Middle frontal gyrus (tissue), 1 donor: ENCODE measurements around the gene DIO3.
"Not testable (repeated sequence)": the region's sequence is repeated elsewhere in the genome, so short reads cannot be mapped to it uniquely, and the experiment has no call there.

Source experiments
- DNase-seq: peaks from one replicate; pipeline ENCODE4 v3.0.0-alpha.2; 2015; ENCODE audit warnings: low spot score; ENCODE audit errors: extremely low spot score

Gene DIO3

DNA sequence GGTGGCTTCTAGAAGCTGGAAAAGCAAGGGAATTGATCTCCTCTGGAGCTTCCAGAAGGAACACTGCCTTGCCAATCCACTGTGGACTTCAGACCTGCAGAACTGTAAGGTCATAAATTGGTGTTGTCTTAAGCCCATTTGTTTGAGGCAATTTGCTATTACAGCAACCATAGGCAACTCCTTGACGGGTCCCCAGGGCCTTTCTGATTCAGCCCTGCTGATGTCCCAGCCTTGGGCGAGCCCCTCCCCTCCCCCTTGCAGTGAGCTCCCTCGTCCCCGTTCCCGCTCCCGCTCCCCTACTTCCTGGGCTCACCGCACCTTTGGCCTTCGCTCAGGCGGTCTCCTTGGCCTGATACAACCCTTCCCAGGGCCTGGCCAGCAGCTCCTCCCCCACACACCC lies 18.9 kb upstream of the DIO3 start:
- DNase-seq = no peak

DNA sequence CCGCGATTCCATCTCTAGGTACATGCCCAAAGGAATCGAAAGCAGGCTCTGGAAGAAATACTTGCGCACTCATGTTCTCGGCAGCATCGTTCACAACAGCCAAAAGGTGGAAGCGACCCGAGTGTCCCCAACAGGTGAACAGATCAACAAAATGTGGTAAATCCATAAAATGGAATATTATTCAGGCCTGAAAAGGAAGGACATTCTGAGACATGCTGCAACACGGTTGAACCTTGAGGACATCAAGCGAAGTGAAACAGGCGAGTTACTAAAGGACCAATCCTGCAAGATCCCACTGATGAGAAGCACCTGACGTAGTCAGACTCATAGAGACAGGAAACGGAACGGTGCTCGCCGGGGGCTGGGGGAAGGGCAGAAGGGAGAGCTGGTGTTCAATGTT lies 17.5 kb upstream of the DIO3 start:
- no peak for DNase-seq

DNA sequence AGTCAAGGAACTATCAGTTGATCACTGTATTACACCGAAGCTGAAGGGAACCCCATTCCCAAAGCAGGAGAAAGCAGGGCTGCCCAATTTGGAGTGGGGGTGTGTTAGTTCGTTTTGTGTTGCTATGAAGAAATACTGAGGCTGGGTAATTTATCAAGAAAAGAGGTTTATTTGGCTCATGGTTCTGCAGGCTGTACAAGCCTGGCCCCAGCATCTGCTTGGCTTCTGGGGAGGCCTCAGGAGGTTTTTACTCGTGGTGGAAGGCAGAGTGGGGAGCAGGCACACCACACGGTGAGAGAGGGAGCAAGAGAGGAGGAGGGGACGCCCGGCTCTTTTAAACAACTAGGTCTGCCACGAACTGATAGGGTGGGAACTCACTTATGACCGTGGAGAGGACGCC lies 16.7 kb upstream of the DIO3 start:
- DNase-seq = no peak

DNA sequence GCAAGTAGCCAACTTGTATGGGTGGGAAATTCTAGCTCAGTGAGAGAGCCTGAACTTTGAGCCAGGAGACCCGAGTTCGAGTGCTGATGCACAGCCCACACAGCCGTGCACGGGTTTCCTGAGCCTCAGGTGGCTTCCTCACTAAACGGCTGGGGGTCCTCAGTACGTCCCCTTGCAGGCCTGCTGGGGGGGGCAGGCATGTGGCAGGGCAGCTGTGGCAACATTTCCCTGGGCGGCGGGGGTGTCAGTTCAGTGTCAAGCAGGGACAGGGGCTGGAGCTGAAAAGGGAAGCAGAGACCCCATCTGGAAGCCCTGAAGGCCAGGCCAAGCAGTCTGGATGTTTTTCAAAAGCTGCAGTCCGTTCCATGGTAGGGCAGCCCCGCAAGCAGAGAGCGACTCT lies 14.6 kb upstream of the DIO3 start:
- no peak for DNase-seq

DNA sequence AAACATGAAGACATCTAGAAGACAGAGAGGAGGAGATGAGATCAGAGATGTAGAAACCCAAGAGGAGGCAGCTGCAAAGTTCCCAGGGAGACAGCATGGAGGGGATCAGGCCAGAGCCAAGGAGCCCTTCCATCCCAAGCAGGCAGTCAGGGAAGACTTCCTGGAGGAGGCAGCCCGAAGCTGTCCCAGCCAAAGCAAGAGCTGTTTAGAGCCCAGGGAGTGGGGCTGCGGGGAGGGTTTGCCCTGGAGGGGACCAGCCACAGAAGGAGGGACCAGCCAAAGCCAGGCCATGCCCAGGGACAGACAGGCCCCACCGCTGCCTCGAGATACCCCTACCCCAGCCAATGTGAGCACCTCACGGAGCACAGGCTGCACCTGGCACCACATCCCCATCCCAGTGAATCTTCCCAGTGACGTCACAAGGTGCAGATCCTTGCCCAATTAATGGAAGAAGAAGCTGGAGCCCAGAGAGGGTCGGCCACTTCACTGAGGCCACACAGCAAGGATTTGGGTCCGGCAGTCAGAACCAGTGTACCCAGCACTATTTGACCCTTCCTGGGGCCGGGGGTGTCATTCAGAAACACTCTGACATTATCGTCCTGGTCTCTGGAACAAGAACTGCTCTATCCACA lies 14.1 kb upstream of the DIO3 start:
- DNase-seq = no peak

DNA sequence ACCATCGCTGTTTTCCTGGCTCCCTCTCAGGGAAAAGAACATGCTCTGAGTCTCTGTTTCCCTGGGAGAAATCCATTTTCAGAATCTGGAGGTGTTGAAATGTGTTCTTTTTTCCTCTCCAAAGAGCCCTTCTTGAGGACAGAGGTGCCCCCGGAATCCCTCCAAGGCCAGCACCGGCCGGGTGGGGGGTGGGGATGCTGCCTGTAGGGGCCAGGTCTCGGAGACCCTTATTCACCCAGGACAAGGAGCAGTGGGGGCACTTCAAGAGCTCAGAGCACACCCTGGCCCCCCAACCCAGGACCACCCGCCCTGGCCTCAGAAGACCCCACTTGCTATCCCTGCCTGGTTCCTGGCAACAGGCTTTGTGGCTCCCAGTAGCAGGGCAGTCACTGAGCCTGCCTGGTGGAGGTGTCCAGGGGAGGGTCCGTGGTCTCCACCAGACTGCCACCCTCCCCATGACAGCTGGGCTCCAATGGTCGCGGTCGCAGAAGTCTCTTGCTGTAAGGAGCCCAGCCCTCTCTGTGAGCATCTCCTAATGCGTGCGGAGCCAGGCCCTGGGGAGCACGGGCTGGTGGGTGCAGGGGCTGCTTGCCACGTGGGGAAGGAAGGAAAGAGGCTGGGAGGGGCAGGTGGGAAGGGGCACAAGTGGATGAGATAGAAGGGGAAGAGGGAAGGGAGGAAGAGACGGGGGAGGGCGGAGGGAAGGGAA lies 13.2 kb upstream of the DIO3 start:
- DNase-seq = no peak

DNA sequence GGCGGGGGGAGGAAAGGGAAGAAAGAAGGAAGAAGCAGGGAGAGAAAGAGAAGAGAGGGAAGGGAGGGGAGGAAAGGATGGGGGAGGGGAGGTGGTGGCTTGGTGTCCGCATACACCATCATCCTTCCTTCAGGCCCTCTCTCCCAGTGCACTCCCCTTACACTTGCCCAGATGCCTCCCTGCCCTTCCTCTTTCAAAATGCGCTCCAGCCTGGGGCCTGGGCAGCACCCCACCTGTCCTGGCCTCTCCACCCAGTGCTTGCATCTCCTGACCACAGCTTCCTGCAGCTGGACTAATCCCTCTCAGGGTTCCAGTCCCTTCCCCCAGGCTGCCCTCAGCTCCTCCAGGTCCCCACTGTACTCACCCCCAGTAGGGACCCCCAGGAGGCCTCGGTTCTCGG lies 12.6 kb upstream of the DIO3 start:
- no peak for DNase-seq

DNA sequence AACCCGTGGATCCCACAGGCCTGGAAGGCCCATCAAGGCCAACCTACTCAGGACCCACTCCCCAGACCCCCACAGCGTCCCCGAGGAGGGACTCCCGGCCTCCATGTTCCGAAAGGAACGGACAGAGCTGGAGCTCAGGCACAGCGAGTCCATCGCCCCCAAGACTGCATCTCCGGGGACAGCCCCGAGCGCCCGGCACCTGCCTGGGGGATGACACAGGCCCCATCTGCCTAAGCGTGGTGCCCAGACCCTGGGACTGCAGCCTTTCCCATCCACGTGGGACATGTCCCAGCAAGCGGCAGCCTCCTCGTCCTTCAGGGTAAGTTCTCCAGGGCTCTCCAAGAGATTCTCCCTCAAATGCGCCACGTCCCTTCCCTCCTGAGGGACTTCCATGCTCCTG lies 12.1 kb upstream of the DIO3 start:
- DNase-seq = no peak

DNA sequence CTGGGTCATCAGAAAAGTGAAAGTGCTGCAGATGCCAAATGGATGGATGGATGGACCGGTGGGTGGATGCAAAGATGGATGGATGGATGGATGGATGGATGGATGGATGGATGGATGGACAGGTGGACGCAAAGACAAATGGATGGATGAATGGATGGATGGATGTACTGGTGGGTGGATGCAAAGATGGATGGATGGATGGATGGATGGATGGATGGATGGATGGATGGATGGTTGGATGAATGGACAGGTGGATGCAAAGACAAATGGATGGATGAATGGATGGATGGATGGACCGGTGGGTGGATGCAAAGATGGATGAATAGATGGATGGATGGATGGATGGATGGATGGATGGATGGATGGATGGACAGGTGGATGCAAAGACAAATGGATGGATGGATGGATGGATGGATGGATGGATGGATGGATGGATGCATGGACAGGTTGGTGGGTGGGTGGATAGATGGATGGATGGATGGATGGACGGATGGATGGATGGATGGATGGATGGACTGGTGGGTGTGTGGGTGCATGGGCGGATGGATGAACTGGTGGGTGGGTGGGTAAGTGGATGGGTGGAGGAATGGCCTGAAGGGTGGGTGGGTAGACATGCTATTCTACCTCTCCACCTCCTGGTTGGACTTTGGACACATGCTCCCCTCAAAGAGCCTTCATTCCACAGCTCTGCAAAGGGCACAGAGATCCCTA lies 10.9 kb upstream of the DIO3 start:
- DNase-seq = not testable (repeated sequence)

DNA sequence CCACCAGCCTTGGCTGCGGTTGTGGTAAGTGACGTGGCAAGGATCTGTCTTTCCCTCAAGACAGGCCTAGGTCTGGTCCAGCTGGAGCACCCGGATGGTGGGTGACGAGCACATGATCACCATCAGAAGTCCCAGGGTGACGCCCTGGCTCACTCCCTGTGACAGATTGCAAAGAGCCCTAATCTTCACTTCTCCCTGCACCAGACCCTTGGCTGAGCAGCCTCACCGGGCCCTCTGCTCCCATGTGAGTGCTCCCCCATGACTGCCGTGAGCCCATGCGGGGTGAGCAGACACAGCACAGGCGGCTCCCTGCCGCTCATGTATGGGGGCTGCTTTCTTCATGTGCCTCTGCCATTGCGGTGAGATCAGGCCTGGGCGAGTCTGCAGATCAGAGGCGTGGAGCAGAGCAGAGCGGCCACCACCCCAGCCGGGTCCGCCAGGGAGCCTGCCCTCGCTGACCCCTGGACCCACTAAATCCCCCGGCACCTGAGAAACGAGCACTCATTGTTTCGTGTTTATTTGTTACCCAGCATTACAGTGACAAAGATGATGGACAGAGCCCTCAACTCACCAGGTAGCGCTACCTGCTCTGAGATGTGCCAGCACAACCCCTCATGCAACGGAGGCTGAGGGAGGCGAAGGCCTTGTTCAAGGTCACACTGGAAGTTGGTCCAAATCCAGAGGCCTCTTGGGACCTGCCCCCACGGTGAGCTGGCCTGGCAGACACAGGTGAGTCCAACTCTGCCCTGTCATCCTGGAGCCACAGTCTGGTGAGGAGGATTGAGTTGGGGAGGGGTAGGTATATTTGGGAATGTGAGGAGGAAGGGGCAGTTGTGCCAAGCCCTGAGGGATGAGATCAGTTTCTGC lies 9.3 kb upstream of the DIO3 start:
- no peak for DNase-seq

DNA sequence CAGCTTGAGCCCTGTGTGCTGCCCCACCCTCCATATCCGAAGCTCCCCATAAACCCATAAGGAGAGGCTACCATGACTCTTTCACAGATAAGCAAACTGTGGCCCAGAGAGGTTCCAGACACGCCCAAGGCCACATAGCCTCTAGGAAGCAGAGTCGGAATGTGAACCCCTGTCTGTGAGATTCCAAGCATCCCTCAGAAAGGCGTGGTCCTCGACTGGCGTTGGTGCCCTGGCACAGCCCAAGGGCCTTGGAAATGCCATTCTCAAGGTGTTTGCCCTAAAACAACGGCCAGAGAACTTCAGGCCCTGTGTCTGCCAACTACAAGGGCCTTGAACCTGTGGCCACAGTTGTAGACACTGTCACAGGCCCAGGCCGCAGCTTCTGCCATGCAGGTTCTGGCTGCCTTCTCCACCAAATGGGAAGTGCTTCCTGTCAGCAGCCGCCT lies 8.5 kb upstream of the DIO3 start:
- DNase-seq = no peak

DNA sequence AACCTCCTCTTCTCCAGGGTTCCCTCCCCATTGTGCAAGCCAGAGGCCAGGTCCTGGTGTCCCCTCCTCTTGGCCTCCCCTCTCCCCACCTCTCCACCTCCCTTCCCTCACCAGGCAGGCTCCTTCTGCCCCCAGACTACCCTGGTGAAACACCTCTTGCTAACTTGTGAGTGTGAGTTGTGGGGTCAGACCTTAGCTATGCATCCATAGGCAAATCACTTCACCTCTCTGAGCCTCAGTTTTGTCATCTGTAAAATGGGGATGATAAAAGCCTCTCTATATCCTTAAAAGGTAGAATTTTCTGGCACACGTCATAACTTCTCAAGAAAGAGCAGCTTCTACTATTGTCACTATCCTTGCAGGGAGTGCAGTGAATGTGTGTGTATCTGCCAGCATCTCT lies 7.9 kb upstream of the DIO3 start:
- DNase-seq = no peak

DNA sequence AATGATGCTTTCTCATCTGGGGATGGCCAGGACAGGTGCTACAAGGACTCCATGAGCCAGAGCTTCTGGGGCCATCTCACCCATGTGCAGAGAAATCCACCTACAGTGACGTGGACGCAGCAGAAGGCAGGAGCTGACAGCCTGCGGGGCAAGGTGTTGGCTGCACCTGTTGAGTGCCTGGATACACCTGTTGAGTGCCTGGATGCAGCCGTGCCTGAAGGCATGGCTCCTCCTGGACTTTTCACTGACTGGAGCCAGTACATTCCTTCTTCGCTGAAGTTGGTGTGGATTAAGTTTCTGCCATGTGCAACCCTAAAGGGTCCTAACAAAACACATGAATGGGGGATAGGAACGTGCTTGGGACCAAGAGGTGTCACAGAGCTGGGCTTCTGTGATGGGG lies 7.4 kb upstream of the DIO3 start:
- no peak for DNase-seq

DNA sequence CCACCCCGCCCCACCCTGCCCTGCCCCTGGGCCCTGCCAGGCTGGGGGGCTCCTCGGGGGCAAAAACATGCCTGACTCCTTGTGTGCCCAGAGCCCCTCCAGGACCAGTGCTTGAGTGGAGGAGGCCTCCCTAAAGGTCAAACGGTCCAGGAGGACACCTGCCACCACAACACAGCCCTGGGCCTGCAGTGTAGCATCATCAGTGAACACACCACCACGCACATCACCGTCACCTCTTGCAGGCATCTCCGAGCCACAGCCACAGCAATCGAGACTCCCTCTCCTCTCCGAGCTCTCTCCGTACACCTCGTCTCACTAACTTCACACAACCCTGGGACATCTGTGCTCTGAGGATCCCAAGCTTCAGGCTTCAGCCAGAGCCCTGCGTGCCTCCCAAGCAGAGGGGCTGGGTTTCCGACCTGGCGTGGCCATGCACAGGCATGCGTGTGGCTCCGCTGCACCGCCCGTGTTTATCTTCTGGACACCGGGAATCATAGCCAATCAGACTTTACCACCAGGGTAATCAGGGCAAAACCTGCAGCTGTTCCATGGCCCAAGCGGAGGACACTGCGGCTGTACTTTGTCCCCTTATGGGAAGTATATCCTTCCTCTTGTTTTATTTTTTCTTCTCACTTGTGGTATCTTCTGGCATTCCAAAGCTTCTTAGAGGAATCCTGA lies 6.2 kb upstream of the DIO3 start:
- no peak for DNase-seq

DNA sequence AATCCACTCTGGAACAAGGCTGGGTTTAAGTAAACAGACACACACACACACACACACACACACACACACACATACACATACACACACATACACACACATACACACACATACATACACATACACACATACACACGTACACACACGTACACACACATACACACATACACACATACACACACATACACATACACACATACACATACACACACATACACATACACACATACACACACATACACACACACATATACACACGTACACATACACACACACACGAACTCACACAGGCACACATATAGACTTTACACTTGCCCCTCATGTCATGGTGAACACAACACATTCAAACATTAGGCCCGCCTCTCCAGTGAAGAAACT lies 5.6 kb upstream of the DIO3 start:
- DNase-seq = not testable (repeated sequence)

DNA sequence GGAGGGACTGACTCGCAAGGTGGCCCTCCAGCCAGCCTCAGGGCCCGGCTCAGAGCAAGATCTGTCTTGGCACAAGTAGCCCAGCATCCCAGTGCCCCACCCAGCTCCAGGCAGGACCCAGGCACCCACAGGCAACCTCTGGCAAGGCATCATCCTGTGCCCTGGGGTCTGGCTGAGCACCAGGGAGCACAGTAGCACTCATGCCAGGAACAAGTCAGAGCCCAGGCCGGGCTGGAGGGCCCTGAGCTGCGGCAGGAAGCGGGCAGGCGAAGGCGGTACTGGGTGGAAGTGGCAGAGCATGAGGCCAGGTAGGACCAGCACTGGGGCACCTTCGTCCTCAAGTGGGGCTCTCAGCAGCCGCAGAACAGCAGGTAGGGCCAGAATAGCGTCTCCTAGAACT lies 5.2 kb upstream of the DIO3 start:
- DNase-seq = no peak

DNA sequence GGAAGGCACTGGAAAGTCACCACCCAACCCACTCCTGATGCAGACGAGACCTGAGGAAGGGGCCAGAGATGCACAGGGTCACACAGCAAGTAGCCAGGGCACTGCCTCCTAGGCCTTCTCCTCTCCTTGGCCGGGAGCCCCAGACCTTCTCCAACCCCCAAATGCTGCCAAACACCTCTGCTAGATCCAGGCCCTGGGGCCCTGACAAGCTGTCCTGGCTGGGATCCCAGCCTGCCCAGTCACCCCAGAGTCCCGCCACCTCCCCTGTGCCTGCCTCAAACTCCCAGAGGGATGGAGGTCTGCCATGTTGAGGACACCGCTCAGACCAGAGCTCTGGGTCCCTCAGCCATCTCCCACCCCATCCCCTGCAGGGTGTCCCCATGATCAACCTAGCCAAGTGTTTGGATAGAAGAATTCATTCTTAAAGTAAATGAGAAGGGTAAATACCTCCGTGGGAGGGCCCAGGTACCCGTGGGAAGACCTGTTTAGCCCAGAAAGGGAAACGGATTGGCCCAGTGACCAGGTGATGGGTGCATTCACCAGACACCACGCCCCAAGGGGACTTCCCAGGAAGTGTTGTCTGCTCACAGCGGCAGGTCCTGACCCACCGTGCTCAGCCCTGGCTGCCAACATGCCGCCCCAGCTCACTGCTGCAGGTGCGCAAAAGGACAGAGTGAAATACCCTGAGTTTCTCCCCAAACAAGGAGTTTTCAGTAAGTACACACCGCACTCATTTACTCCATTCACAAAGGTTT lies 4.6 kb upstream of the DIO3 start:
- no peak for DNase-seq

DNA sequence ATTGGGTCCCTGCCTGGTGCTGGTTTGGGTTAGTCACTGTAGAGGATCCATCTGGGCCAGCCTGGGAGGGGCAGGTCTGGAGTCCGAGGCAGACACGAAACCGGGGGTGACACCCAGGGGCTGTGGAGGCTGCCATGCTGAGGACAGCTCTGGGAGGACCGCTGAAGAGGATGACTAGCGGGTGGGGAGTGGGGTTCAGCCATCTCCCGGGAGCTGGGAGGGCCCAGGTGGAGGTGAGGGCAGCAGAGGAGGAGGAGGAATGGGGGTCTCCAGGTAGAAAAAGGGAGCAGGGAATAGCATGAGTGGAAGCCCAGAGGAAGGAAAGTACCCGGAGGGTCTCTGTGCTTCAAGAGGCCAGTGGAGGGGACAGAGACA lies 4.0 kb upstream of the DIO3 start:
- no peak for DNase-seq

DNA sequence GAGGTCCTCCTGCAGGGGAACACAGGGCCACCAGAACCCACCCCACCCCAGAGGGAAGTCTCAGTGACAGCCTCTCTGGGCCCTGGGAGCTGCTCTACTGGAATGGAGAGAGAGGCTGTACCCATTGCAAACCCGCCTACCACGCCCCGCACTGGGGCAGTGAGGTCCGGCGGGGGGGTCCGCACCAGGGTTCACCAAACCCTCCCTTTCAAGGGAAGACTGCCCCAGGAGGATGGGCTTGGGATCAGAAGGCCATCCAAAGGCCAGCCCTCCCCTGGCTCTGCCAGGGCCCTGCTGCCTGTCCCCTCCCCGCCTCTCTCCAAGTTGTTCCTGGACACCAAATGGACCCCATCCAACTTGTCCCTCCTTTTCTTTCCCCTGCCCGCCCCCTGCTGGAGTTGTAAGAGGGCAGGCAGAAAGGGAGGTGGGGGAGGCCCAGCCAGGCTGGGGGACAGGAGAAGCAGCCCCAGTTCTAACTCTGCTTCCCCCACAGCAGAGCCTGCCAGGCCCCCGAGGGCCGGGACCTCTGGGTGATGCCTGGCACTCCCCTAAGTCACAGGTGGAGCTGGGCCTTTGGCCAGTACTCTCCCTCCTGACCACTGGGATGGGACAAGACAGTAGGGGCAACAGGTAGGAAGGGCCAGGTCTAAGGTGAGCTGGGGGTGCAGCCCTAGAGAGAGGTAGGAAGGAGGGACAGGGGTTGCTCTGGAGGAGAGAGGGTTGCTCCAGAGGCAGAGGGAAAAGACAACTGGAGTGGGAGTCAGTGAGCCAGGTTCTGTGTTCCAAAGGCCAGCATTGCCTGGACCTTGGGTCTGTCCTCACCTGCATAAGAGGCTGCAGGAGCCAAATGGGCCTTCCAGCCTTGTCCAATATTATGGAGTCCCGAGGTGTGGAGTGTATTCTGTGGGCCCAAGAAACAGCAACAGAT lies 3.2 kb upstream of the DIO3 start:
- no peak for DNase-seq
